ENCODE data around the gene LEF1. TPM values are rescaled to one million over a fixed set of nuclear protein-coding genes. Genes with fewer than 3 reads are reported as not detected.

Gene LEF1
- total RNA-seq, 1 donor from 2014 or later = 1.7 TPM

- Mint-ChIP-seq H3K36me3 (ENCODE audit: unreplicated experiment) (peaks cover 2% of the 10 kb centered on the region), H3K4me3 (ENCODE audit: unreplicated experiment) (peak overlapping the region; percentile 82), H3K4me1 (ENCODE audit: unreplicated experiment) (peaks cover 35% of the 10 kb centered on the region), H3K9me3 (ENCODE audit: unreplicated experiment) (no peaks in the 10 kb centered on the region), H3K27ac (ENCODE audit: unreplicated experiment) (peak overlapping the region; percentile 50), H3K27me3 (ENCODE audit: unreplicated experiment) (peaks cover 66% of the 10 kb centered on the region)
- DNase-seq (ENCODE audit: extremely low spot score, unreplicated experiment) = no peak
- TF ChIP-seq CTCF (IDR thresholded peaks at IDR 0.05) = no peak
Measured at GRCh38 chr4:108168160-108168670, 517 bp downstream of the LEF1 start.

- H3K27ac Mint-ChIP-seq (ENCODE audit: unreplicated experiment) = peak overlapping the region; percentile 62
- TF ChIP-seq CTCF (IDR thresholded peaks at IDR 0.05) = no peak
- H3K36me3 Mint-ChIP-seq (ENCODE audit: unreplicated experiment) = peaks cover 5% of the 10 kb centered on the region
- H3K4me3 Mint-ChIP-seq (ENCODE audit: unreplicated experiment) = peak overlapping the region; percentile 95
- peaks cover 72% of the 10 kb centered on the region for H3K27me3 Mint-ChIP-seq (ENCODE audit: unreplicated experiment)
- no peak for DNase-seq (ENCODE audit: extremely low spot score, unreplicated experiment)
- H3K9me3 Mint-ChIP-seq (ENCODE audit: unreplicated experiment) = no peaks in the 10 kb centered on the region
- H3K4me1 Mint-ChIP-seq (ENCODE audit: unreplicated experiment) = peaks cover 32% of the 10 kb centered on the region
Measured at GRCh38 chr4:108166441-108167315, 2.1 kb downstream of the LEF1 start.

DNA sequence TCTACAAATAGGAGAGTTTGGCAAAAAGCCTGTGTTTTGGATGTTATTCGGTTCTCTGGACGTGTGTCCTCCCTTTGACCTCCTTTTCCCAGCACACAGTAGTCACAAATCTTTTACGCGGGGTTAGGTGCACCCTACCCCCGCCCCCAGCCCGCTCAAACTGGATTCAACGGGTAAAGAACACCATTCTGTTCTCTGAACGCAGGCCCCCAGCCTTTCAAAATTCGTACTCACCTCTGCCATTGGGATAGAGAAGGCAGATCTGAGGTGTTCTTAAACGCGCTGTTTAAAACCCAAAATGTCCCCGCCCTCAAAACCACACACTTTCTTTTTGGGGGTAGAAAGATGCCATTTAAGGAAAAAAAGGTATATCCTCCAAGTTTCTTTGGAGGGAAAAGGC is 2.7 kb downstream of the LEF1 start:
- Mint-ChIP-seq H3K27ac (ENCODE audit: unreplicated experiment) (no peak overlapping the region), H3K27me3 (ENCODE audit: unreplicated experiment) (peaks cover 69% of the 10 kb centered on the region), H3K4me3 (ENCODE audit: unreplicated experiment) (peak overlapping the region; percentile 65), H3K9me3 (ENCODE audit: unreplicated experiment) (no peaks in the 10 kb centered on the region), H3K4me1 (ENCODE audit: unreplicated experiment) (peaks cover 28% of the 10 kb centered on the region), H3K36me3 (ENCODE audit: unreplicated experiment) (peaks cover 5% of the 10 kb centered on the region)
- DNase-seq (ENCODE audit: extremely low spot score, unreplicated experiment) = no peak
- TF ChIP-seq CTCF (IDR thresholded peaks at IDR 0.05) = no peak

GRCh38 chr4:108165586-108165985 is 3.1 kb downstream of the LEF1 start:
- H3K27ac Mint-ChIP-seq (ENCODE audit: unreplicated experiment) = no peak overlapping the region

More at GRCh38 chr4:108165586-108165985, 3.1 kb downstream of the LEF1 start:
- peaks cover 5% of the 10 kb centered on the region for H3K36me3 Mint-ChIP-seq (ENCODE audit: unreplicated experiment)
- no peaks in the 10 kb centered on the region for H3K9me3 Mint-ChIP-seq (ENCODE audit: unreplicated experiment)
- H3K4me3 Mint-ChIP-seq (ENCODE audit: unreplicated experiment) = no peak overlapping the region
- no peak for TF ChIP-seq CTCF (IDR thresholded peaks at IDR 0.05)
- peaks cover 28% of the 10 kb centered on the region for H3K4me1 Mint-ChIP-seq (ENCODE audit: unreplicated experiment)
- H3K27me3 Mint-ChIP-seq (ENCODE audit: unreplicated experiment) = peaks cover 65% of the 10 kb centered on the region
- DNase-seq (ENCODE audit: extremely low spot score, unreplicated experiment) = no peak
